Measurements from ENCODE around the gene COL26A1.

Gene COL26A1

GRCh38 chr7:101534015-101534803, 171.5 kb downstream of the COL26A1 start:
- DNase-seq (ENCODE audit: low read depth), result no peak
- TF ChIP-seq, protein P1, sequence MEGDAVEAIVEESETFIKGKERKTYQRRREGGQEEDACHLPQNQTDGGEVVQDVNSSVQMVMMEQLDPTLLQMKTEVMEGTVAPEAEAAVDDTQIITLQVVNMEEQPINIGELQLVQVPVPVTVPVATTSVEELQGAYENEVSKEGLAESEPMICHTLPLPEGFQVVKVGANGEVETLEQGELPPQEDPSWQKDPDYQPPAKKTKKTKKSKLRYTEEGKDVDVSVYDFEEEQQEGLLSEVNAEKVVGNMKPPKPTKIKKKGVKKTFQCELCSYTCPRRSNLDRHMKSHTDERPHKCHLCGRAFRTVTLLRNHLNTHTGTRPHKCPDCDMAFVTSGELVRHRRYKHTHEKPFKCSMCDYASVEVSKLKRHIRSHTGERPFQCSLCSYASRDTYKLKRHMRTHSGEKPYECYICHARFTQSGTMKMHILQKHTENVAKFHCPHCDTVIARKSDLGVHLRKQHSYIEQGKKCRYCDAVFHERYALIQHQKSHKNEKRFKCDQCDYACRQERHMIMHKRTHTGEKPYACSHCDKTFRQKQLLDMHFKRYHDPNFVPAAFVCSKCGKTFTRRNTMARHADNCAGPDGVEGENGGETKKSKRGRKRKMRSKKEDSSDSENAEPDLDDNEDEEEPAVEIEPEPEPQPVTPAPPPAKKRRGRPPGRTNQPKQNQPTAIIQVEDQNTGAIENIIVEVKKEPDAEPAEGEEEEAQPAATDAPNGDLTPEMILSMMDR (IDR thresholded peaks at IDR 0.05; ENCODE audit: low read depth, low read length, missing control alignments), result no peak
- in situ Hi-C loops (cut with HindIII; ENCODE audit: low sequenced_read_pairs), result no loop called here
- H3K4me3 ChIP-seq (ENCODE audit: low read depth, low read length), result no peak overlapping the region

- no peak for DNase-seq (ENCODE audit: low read depth)
- in situ Hi-C loops (cut with HindIII; ENCODE audit: low sequenced_read_pairs), result no loop called here
- TF ChIP-seq, protein P1 (IDR thresholded peaks at IDR 0.05; ENCODE audit: low read depth, low read length, missing control alignments), result no peak
- no peak overlapping the region for H3K4me3 ChIP-seq (ENCODE audit: low read depth, low read length)
Observed at GRCh38 chr7:101534873-101535272, 172.2 kb downstream of the COL26A1 start.

- TF ChIP-seq, protein P1 (IDR thresholded peaks at IDR 0.05; ENCODE audit: low read depth, low read length, missing control alignments), result no peak
- no peak for DNase-seq (ENCODE audit: low read depth)
- no peak overlapping the region for H3K4me3 ChIP-seq (ENCODE audit: low read depth, low read length)
- in situ Hi-C loops (cut with HindIII; ENCODE audit: low sequenced_read_pairs), result no loop called here
Observed at GRCh38 chr7:101535351-101535751, 172.7 kb downstream of the COL26A1 start.

DNA sequence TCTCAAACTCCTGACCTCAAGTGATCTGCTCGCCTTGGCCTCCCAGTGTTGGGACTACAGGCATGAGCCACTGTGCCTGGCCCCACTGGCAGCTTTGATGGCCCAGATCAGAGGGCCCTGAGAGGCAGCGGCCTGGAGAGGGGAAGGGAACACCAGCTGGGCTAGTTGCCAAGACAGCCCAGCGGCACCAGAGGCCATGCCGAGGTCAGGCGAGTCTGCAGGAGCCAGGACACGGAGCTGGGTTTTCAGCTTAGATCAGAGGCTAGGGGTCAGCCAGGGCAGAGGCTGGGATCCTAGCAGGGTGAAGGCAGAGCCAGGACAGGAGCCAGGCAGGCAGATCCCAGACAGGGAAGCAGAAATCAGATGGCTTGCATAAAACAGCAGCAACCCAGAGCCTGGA, 173.6 kb downstream of the COL26A1 start:
- no peak for DNase-seq (ENCODE audit: low read depth)
- in situ Hi-C loops (cut with HindIII; ENCODE audit: low sequenced_read_pairs), result no loop called here
- H3K4me3 ChIP-seq (ENCODE audit: low read depth, low read length), result no peak overlapping the region
- TF ChIP-seq, protein P1 (IDR thresholded peaks at IDR 0.05; ENCODE audit: low read depth, low read length, missing control alignments), result no peak

GRCh38 chr7:101536668-101537067, 174.0 kb downstream of the COL26A1 start:
- in situ Hi-C loops (cut with HindIII; ENCODE audit: low sequenced_read_pairs), result no loop called here
- TF ChIP-seq, protein P1 (IDR thresholded peaks at IDR 0.05; ENCODE audit: low read depth, low read length, missing control alignments), result no peak
- H3K4me3 ChIP-seq (ENCODE audit: low read depth, low read length), result no peak overlapping the region
- DNase-seq (ENCODE audit: low read depth), result no peak

GRCh38 chr7:101537205-101537604, 174.5 kb downstream of the COL26A1 start:
- TF ChIP-seq, protein P1 (IDR thresholded peaks at IDR 0.05; ENCODE audit: low read depth, low read length, missing control alignments), result no peak
- no peak overlapping the region for H3K4me3 ChIP-seq (ENCODE audit: low read depth, low read length)
- no peak for DNase-seq (ENCODE audit: low read depth)
- in situ Hi-C loops (cut with HindIII; ENCODE audit: low sequenced_read_pairs), result no loop called here

All from astrocyte of the cerebellum (primary cell).